OCI-LY3 (cell line): ENCODE results near the gene KIF20B.

Experiments used
- H2AFZ ChIP-seq: fragments of 200-600, 300-600 bp; shearing (Covaris generic); 2 replicates; pipeline ENCODE4 v1.6.0; 2014; ENCODE audit warnings: antibody characterized with exemption, low read depth, low read length
- H3K27ac ChIP-seq: fragments of 200-600, 300-600 bp; sonication (generic); 2 replicates; pipeline ENCODE4 v1.5.1; 2014; ENCODE audit warnings: mild to moderate bottlenecking, low read length, moderate library complexity, mixed read lengths
- H3K27me3 ChIP-seq: fragments of 200-600, 300-600 bp; sonication (generic); 2 replicates; pipeline ENCODE4 v1.6.1; 2014; ENCODE audit warnings: low read depth, low read length, mixed read lengths
- H3K36me3 ChIP-seq: fragments of 200-600, 300-600 bp; sonication (generic); replicated peaks from 2 replicates; pipeline ENCODE3; 2014; ENCODE audit warnings: low read depth, low read length, mixed read lengths
- H3K4me1 ChIP-seq: fragments of 300-600, 200-600 bp; sonication (generic); 2 replicates; pipeline ENCODE4 v1.6.1; 2014; ENCODE audit warnings: low read length, mixed read lengths
- H3K4me2 ChIP-seq: fragments of 200-600, 300-600 bp; sonication (generic); 2 replicates; pipeline ENCODE4 v1.6.1; 2014; ENCODE audit warnings: low read length, mixed read lengths
- H3K4me3 ChIP-seq: fragments of 300-600, 200-600 bp; sonication (generic); 2 replicates; pipeline ENCODE4 v1.5.1; 2014; ENCODE audit warnings: antibody characterized with exemption, mild to moderate bottlenecking, low read length, moderate library complexity
- H3K79me2 ChIP-seq: fragments of 300-600, 200-600 bp; shearing (Covaris generic); 2 replicates; pipeline ENCODE4 v1.6.1; 2014; ENCODE audit warnings: mild to moderate bottlenecking, low read length, mixed read lengths
- H3K9ac ChIP-seq: fragments of 300-600, 200-600 bp; shearing (Covaris generic); 2 replicates; pipeline ENCODE4 v1.6.0; 2014; ENCODE audit warnings: mild to moderate bottlenecking, low read length, moderate library complexity
- H3K9me3 ChIP-seq: fragments of 200-600, 300-600 bp; shearing (Covaris generic); 2 replicates; pipeline ENCODE4 v1.6.1; 2014; ENCODE audit warnings: low read length, mixed read lengths; ENCODE audit not compliant: insufficient read depth
- H4K20me1 ChIP-seq: fragments of 200-600, 300-600 bp; sonication (generic); 2 replicates; pipeline ENCODE4 v1.6.1; 2016; ENCODE audit warnings: low read length, mixed read lengths; ENCODE audit not compliant: insufficient read depth
- CTCF ChIP-seq: fragments of 200-600, 300-600 bp; sonication (generic); IDR thresholded peaks from 2 replicates; pipeline ENCODE4 v1.5.1; 2014; ENCODE audit warnings: antibody characterized with exemption, low read length, low read depth
- EZH2phosphoT487 ChIP-seq: fragments of 200-600 bp; shearing (Covaris generic); IDR thresholded peaks from 2 replicates; pipeline ENCODE4 v1.6.1; 2018; ENCODE audit warnings: antibody characterized with exemption, mixed run types, low read depth

KIF20B gene

GRCh38 chr10:89810908-89811525 is 109.6 kb downstream of the KIF20B start:
- Histone ChIP-seq H3K27ac (no peak overlapping the region), H3K4me1 (peaks cover 29% of the 10 kb centered on the region), H3K27me3 (no peaks in the 10 kb centered on the region), H2AFZ (no peak overlapping the region), H3K9me3 (no peaks in the 10 kb centered on the region), H3K4me2 (no peak overlapping the region), H3K9ac (no peak overlapping the region), H3K79me2 (no peaks in the 10 kb centered on the region), H4K20me1 (no peaks in the 10 kb centered on the region), H3K36me3 (no peaks in the 10 kb centered on the region), H3K4me3 (no peak overlapping the region)
- TF ChIP-seq CTCF: no peak
- TF ChIP-seq EZH2phosphoT487: no peak

DNA sequence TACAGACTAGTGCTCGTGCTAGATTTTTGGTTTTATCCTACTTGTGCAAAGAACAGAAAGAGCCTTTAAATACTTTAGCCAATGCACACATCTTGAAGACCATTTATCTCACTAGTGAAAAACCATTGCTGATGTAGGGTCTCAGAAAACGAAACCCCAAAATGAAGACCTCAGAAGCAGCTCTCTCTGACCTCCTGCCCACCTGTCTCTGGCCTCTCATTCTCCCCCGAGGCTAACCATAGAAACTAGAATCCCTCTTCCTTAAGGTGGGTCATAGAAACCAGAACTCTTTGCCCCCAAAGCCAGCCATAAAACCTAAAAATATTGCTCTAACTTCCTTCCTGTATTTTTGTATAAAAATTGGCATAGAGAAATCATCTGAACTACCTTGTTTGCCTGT is 112.2 kb downstream of the KIF20B start:
- Histone ChIP-seq H3K27ac (no peak overlapping the region), H3K36me3 (no peaks in the 10 kb centered on the region), H3K79me2 (no peaks in the 10 kb centered on the region), H2AFZ (no peak overlapping the region), H3K4me2 (no peak overlapping the region), H3K27me3 (no peaks in the 10 kb centered on the region), H3K4me3 (no peak overlapping the region), H3K9ac (no peak overlapping the region), H3K4me1 (peaks cover 14% of the 10 kb centered on the region), H4K20me1 (no peaks in the 10 kb centered on the region), H3K9me3 (no peaks in the 10 kb centered on the region)
- no peak for TF ChIP-seq EZH2phosphoT487
- no peak for TF ChIP-seq CTCF

DNA sequence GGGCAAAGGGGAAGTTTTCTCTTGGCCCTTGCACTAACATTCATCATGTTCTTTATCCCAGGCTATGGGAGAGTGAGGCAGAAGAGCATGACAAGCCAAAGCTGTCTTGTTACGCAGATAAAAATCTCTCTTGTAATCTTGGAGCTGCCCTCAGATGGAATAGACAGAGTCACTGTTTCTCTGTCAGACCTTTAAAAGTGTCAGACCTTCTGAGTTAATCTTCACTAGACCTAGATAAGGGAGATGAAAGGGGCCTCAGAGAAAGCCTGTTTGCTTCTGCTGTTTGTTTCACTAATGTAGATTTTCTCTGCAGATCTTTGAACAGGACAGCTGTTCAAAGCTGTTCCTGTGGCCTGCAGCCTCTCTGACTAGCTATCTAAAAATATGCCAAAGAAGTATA is 112.9 kb downstream of the KIF20B start:
- H3K9me3 ChIP-seq: no peaks in the 10 kb centered on the region
- no peak overlapping the region for H3K4me3 ChIP-seq

More for the DNA sequence above, 112.9 kb downstream of the KIF20B start:
- Histone ChIP-seq H3K27me3 (no peaks in the 10 kb centered on the region), H4K20me1 (no peaks in the 10 kb centered on the region), H3K9ac (no peak overlapping the region), H3K36me3 (no peaks in the 10 kb centered on the region), H3K4me2 (no peak overlapping the region), H3K79me2 (no peaks in the 10 kb centered on the region), H3K4me1 (peaks cover 7% of the 10 kb centered on the region), H3K27ac (no peak overlapping the region), H2AFZ (no peak overlapping the region)
- no peak for TF ChIP-seq EZH2phosphoT487
- TF ChIP-seq CTCF: no peak
